Endothelial cell of umbilical vein (primary cell): ENCODE results near the gene RORC.

Experiments used
- EZH2 ChIP-seq: IDR thresholded peaks from 2 replicates; pipeline ENCODE4 v1.6.1; 2012; ENCODE audit warnings: borderline replicate concordance, low read depth, mild to moderate bottlenecking, moderate library complexity, low read length, inconsistent platforms; ENCODE audit not compliant: severe bottlenecking
- GATA2 ChIP-seq: IDR thresholded peaks from 2 replicates; pipeline ENCODE4 v1.7.0; 2011; ENCODE audit warnings: low read depth, mild to moderate bottlenecking, moderate library complexity, mixed read lengths, low read length; ENCODE audit not compliant: insufficient read length, insufficient read depth
- JUN ChIP-seq: IDR thresholded peaks from 2 replicates; pipeline ENCODE4 v1.6.1; 2011; ENCODE audit warnings: borderline replicate concordance, low read depth; ENCODE audit not compliant: insufficient read length, insufficient read depth
- MAX ChIP-seq: IDR thresholded peaks from 2 replicates; pipeline ENCODE4 v1.6.1; 2011; ENCODE audit not compliant: insufficient read depth, insufficient read length
- MYC ChIP-seq: IDR thresholded peaks from one replicate; pipeline ENCODE4 v1.6.1; 2011; ENCODE audit warnings: mild to moderate bottlenecking, low read depth, low read length
- POLR2A ChIP-seq: IDR thresholded peaks from 2 replicates; pipeline ENCODE4 v1.6.1; 2012; ENCODE audit warnings: low read depth, mild to moderate bottlenecking, control low read depth, low read length
- POLR2AphosphoS5 ChIP-seq: IDR thresholded peaks from 2 replicates; pipeline ENCODE4 v1.6.1; 2012; ENCODE audit warnings: low read depth, mild to moderate bottlenecking, control low read depth, low read length, moderate library complexity; ENCODE audit not compliant: insufficient read depth
- TF ChIP-seq, protein P1 (sequence below), 2 donors: IDR thresholded peaks; 1 replicate in 1 of 2; 2 replicates in 1 of 2; pipeline ENCODE4 v1.5.1; 2011; ENCODE audit warnings: low read length in 2 of 2, mild to moderate bottlenecking in 2 of 2, moderate library complexity in 2 of 2, control low read depth in 1 of 2, inconsistent platforms in 1 of 2, low read depth in 1 of 2; ENCODE audit not compliant: insufficient read depth in 1 of 2; ENCODE audit errors: extremely low read depth in 1 of 2

GRCh38 chr1:151840421-151840820, 8.8 kb upstream of the RORC start:
- TF ChIP-seq, protein P1, sequence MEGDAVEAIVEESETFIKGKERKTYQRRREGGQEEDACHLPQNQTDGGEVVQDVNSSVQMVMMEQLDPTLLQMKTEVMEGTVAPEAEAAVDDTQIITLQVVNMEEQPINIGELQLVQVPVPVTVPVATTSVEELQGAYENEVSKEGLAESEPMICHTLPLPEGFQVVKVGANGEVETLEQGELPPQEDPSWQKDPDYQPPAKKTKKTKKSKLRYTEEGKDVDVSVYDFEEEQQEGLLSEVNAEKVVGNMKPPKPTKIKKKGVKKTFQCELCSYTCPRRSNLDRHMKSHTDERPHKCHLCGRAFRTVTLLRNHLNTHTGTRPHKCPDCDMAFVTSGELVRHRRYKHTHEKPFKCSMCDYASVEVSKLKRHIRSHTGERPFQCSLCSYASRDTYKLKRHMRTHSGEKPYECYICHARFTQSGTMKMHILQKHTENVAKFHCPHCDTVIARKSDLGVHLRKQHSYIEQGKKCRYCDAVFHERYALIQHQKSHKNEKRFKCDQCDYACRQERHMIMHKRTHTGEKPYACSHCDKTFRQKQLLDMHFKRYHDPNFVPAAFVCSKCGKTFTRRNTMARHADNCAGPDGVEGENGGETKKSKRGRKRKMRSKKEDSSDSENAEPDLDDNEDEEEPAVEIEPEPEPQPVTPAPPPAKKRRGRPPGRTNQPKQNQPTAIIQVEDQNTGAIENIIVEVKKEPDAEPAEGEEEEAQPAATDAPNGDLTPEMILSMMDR (IDR thresholded peaks at IDR 0.05; ENCODE audit: extremely low read depth in 1 of 2, insufficient read depth in 1 of 2, low read depth in 1 of 2, low read length in 2 of 2), result no peak
- TF ChIP-seq POLR2A, result no peak
- TF ChIP-seq POLR2AphosphoS5, result no peak
- no peak for TF ChIP-seq MAX
- TF ChIP-seq EZH2, result no peak
- TF ChIP-seq GATA2, result no peak
- TF ChIP-seq MYC, result no peak
- TF ChIP-seq JUN, result no peak
